ENCODE results near the gene EML3.
A peak's percentile ranks its signal among the peaks of the same experiment; 100 is the strongest.
"Not testable (repeated sequence)": the region's sequence is repeated elsewhere in the genome, so short reads cannot be mapped to it uniquely, and the experiment has no call there.

The EML3 gene

DNA sequence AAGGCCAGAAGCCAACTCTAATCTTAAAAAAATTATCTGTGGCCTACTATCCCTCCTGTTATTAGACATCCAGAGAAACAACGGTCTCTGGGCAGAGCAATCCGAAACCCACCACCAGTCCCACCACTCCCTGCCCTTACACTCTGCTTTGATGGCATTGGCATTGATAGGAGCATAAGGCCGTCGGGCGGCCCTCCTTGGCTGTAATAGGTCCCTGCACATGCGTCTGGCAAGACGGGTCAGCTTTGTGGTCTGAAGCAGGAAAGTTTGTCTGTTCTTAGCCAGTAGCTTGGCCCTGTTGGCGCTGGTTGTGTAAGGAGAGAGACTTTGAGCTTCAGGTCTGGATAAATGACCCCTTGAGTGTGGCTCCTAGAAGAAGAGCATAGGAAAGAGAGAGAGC, 17.5 kb downstream of the EML3 start:
- no peak for DNase-seq (ENCODE audit: low spot score)

DNA sequence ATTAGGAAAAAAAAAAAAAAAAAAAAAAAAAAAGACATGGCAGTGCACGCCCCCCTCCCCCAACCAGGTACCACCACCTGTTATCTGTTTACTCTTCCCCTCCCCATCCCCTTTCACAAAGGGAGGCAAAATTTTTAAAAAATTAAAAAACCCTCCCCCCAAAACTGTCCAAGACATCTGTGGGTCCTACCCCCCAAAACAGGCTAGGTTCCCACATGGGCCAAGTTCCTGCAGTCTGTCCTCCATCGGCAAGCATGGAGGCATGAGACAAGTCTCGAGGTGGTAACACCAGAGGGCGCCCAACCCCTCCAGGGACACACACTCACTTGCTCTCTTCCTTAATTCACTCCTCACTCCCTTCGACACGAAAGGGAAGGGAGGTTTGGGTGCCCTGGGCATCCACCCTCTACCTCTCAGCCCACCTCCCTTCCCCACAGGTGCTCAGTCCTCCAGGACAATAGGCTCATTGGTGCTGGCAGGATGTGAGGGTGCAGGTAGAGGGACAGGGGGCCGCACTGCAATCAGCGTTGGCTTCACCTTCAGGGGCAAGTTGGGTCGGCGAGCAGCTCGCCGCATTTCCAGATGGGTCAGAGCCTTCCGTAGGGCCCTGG, 19.0 kb downstream of the EML3 start:
- DNase-seq (ENCODE audit: low spot score), result peak; percentile 64

DNA sequence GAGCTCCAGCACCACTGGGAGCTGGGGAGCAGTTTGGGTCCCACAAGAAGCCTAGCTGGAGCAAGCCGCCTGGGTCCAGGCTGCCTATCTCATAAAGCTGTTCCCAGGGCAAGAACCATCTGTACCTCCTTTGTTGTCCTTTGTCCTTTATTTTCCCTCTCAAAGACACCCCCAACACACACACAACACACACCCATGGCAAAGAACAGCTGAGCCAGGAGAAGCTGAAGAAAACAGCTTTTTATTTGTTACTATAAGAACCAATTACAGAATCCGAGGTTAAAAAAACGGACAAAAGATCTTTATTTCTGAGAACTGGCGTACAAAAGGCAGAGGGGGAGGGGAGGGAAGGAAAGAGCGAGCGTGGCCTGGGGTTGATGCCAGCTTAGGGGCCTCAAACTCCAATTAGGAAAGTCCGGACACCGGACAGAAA, 19.6 kb downstream of the EML3 start:
- DNase-seq (ENCODE audit: low spot score), result no peak

DNA sequence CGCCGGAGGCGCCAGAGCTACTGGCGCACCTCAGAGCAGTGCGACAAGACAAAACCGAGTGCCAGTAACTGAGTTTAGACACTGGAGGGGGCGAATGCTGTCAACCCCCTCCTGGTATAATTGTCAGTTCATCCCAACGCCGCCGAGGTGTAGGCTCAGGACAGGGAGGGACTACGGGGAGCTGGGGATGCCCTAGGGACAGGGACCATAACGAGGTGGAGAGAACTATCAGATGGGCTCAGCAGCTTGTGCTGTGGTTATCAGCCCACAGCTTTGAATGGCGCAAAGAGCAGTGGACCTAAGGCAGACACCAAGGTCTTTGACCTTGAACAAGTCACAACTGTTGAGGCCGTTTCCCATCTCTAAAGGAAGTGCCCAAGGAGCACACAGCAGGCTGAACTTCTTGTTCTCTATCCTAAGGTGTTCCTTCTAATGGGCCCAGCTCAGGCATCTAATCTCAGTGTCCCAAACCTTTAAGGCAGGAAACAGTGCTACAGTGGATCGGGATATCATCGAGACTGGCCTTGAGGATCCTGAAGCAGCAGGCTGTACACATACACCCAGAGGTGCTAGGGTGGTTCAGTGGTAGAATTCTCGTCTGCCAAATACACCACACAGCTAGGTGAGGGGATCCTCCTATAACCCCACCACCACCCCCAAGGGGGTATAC, 20.3 kb downstream of the EML3 start:
- DNase-seq (ENCODE audit: low spot score), result no peak

DNA sequence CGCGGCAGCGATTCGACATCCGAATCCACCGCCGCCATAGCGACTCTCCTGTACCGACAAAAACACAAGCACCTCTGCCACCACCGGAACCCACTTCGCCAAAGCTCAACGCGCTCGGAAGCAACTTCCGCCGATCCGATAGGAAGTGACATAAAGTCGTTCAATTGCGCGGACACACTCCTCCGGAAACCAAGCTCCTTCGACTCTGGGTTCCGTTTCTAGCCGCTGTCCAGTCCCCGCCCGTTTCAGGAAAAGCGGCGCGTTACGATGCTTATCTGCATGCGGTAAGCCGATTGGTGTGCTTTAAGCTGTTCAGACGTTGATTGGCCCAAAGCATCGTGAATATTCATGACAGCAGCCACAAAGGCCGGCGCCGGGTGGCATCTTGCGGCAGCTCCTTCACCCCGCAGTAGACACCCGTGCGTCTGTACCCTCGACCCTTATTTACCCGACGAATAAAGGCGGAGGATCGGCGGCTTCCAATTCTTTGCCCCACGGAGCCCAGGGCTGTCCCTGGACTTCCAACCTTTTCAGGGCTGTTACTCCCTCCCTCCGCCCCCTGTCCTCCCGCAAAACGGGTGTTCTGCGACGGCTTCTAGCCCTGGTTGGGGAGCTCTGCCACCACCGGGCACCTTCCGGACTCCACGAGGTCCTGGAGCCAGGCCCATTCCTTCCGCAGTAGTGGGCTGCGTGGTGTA, 21.0 kb downstream of the EML3 start, which contains the start of gene TUT1:
Gene TUT1 (minus strand): TSS at position 76 of the 698 bp plus-strand sequence. CDS start 38 bp downstream, at position 38.
- peak; percentile 90 for DNase-seq (ENCODE audit: low spot score)

DNA sequence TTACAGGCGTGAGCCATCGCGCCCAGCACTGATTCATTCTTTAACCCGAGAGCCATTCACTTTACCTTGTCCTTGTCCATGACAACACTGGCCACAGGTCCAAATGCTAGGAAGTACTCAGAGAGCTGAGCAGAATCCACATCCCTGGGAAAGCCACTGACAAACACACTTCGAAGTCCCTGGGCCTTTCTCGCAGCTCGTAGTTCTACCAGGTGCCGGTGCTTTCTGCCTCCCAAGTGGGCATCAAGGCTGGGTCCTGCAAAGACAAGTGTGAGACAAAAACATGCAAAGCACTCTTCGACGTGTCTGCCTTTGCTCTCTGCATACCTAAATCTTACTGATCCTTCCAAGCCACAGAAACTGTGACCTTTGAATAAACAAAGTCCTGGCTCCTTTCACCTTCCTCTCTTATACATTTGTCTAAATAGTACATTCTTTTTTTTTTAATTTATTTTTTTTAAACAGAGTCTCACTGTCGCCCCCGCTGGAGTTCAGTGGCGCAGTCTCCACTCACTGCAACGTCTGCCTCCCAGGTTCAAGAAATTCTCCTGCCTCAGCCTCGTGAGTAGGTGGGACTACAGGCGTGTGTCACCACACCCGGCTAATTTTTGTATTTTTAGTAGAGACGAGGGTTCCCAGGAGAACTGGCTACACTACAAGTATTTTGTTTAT, 23.5 kb downstream of the EML3 start:
- DNase-seq (ENCODE audit: low spot score), result no peak

DNA sequence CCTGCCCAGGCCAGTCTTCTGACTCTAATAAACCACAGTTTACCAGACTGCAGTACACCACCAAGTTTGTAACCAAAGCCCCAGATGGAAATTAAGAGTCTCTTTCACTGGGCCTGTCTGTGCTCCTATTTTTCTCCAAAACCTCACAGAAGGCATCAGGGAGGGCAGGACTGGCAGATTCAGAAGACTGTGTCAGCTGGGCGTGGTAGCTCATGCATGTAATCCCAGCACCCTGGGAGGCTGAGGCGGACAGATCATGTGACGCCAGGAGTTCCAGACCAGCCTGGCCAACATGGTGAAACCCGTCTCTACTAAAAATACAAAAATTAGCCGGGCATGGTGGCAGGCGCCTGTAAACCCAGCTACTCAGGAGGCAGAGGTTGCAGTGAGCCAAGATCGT, 27.2 kb downstream of the EML3 start:
- DNase-seq (ENCODE audit: low spot score), result not testable (repeated sequence)

DNA sequence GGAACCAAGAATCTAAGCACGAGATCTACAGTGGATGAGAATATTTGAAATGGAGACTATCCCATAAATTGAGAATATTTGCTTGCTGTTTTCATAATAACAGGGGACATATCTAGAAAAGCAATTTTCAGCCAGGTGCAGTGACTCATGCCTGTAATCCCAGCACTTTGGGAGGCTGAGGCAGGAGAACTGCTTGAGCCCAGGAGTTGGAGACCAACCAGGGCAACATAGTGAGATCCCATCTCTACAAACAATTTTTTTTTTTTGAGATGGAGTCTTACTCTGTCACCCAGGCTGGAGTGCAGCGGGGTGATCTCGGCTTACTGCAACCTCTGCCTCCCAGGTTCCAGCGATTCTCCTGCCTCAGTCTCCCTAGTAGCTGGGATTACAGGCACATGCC, 30.8 kb downstream of the EML3 start:
- not testable (repeated sequence) for DNase-seq (ENCODE audit: low spot score)

DNA sequence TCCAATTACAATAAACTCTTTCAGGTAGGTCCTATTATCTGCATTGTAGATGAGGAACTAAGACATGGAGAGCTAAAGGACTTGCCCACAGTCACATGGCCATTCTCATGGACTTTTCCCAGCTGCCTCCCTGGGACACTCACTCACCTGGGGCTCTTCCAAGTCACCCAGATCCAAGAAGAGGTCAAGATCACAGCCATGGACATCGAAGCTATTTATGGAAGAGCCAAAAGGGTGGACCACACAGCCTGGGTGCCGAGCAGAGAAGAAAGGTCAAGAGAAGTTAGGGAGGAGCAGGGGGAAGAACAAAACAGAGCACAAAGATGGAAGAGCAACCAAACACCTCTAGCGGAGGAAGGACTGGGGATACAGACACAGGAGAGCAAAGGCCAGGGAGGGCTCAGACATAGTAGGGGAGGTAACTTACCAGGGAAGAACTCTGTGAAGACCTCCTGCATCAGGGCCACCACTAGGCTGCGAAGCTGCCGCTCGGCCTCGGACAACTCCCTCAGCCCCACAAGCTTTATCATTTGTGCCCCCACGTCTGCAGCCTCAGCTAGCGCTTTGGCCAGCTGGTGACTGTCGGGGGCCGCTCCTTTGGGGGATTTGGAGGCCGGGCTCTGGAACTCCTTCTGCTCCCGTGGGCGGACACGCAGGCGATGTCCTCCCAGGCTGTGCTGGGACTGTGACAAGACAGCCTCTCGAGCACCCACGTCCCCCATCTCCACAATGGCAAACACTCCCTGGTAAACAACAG, 31.4 kb downstream of the EML3 start:
- no peak for DNase-seq (ENCODE audit: low spot score)

DNA sequence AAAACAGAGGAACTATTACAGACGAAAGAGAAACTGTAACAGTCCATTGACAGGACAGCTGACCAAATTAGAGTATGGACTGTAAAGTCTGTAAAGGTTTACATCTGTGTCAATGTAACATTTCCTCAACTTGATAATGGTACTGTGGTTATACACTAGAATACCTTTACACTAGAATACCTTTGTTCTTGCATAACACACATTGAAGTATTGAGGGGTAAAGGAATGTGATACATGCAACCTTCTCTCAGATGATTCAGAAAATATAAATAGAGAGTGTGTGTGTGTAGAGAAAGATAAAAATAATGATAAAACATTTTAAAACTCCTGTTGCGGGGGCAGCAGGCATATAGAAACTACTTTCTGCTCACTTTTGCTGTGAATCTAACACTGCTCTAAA, 33.3 kb downstream of the EML3 start:
- no peak for DNase-seq (ENCODE audit: low spot score)

DNA sequence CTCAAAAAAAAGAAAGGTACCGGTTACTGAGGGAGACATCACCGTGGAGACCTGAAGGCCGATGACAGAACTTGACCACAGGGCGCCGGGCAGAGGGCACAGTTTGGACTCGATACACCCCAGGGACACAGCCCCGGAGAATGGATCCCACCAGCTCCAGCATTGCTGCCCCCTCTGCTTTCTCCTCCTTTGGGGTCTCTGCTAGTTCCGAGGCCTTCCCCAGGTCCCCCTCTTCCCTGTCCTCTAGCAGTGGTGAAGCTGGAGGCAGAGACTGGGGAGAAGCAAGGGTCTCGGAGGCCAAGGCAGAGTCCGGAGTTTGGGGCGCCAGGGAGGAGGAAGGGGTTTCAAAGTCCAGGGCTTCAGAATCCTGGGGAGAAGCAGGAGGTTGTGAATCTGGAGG, 34.0 kb downstream of the EML3 start:
- DNase-seq (ENCODE audit: low spot score), result no peak

DNA sequence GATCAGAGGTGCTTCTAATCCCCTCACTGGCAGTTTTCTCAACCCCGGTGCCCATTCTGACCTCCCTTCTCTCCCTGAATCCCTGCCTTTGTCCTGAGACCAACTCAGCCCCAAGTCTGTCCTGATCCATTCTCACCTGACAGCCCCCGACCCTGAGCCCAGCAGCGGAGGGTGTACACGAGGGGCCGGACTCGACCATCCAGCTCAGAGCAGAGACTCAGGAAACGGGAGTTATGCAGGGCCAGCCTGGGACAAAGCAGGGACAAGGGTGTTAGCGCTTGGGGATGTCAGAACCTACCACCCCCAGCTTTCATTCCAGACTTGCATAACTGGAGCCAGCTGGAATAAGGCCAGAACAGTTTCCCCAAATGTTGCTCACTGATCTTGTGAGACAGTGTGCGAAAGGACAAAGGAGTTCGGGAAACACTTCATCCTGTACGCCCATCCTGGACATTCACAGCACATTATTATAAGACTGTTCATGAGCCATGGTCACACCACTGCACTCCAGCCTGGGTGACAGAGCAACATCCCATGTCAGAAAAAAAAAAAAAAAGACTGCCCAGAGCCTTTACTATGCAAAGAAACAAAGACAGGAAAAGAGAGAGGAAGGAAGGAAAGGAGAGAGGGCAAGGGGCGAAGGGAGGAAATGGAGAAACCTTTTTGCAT, 35.4 kb downstream of the EML3 start:
- no peak for DNase-seq (ENCODE audit: low spot score)

DNA sequence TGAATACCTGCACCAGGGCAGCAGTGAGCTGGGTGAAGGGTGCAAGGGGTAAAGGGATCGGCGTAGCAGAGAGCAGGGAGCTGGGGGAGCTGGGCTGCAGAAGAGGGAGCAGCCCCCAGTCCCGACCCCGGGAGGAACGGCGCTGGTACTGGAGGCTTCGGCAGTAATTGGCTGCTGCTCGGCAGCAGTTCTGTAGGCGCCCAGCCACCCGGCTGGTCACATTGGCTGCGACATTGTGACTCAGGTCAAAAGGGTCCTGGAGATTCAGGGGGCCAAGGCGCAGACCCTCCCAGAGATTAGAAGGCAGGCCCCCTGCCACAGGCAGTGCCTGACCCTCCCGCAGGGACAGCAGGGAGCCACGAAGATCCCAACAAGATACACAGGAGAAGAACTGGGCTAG, 36.7 kb downstream of the EML3 start:
- no peak for DNase-seq (ENCODE audit: low spot score)

DNA sequence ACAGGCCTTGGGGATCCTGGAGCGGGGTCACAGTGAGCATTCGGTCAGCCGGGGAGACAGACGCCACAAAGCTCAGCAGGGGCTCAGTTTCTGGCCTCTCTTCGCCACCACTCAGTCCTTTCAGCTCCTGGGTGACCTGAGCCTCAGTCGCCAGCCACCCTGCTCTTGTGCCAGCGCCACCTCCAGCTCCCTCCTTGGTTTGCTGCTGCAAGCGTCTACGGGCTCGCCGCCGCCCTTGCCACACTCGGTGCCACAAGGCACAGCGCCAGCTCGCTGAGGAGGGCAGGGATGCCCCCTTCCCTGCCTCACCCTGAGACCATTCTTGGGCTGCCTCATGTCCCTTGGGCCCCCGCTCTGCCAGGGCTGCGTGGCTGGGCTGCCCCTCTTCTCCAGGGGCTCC, 37.4 kb downstream of the EML3 start:
- no peak for DNase-seq (ENCODE audit: low spot score)

DNA sequence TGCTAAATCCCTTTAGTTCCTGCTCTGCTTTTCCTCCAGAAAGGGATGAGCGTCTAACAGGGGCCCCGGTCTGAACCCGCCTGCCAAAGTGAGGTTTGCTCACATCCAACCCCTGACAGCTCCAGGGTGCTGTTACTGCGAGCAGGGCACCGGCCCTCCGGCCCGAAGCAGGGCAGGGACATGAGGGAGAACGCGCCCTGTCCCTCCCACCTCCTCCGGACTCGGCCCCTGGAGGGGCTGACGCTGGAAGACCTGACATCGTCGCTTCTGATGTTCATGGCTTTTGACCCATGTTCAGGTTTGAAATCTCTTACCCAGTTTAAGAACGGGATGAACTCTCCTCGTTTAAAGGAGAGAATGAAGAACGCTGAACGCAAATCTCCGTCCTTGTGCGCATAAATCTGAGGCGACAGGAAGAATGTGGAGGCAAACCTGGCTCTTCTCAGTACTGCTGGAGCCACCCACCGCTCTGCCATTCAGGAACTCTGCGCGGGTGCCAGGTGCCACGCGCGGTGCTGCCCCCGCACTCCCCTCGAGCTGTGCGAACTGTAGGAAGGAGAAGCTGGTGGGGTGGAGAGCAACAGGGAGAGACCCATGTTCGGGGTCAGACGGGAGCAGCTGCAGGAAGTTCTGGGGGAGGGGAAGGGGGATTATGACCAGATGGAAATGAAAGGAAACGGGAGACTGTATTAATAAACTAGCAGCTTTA, 38.1 kb downstream of the EML3 start:
- DNase-seq (ENCODE audit: low spot score), result peak; percentile 36

DNA sequence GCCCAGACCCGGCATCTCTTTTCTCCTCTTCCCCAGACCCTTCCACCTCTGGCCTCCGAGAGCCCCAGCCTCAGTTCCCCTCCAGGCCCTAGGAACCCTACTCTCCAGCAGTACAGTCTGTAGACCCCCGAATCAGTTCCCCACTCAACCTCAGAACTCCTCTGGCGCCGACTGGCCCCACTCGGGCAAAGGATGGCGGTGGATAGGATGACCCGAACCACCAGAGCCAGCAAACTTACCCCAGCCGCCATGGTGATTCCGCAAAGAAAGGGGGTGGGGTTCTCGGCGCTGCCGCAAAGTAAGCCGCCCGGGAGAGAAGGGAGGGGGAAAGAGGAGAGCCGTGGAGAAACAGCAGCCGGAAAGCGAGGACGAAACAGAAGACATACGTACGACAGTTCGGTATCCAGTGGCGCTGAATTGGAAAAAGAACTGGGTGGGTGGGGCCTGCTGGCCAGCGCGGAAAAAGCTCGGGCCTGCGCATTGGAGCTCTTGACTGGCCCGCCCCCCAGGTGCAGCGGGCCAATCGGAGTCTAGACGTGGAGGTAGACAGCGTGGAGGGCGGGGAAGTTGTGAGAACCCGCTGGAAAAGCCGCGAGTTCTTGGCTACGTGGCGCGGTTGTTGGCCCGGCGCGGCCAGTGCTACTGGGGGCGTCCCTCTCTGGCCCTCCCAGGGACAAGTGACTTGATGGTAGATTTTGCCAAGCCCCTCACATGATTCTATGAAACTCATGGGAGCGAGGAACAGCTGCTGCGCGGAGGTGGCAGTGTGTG, 38.8 kb downstream of the EML3 start, which contains the start of gene EEF1G:
Gene EEF1G (minus strand): TSS at position 300 of the 771 bp plus-strand sequence. CDS start 49 bp downstream, at position 251.
- DNase-seq (ENCODE audit: low spot score), result peak; percentile 97

DNA sequence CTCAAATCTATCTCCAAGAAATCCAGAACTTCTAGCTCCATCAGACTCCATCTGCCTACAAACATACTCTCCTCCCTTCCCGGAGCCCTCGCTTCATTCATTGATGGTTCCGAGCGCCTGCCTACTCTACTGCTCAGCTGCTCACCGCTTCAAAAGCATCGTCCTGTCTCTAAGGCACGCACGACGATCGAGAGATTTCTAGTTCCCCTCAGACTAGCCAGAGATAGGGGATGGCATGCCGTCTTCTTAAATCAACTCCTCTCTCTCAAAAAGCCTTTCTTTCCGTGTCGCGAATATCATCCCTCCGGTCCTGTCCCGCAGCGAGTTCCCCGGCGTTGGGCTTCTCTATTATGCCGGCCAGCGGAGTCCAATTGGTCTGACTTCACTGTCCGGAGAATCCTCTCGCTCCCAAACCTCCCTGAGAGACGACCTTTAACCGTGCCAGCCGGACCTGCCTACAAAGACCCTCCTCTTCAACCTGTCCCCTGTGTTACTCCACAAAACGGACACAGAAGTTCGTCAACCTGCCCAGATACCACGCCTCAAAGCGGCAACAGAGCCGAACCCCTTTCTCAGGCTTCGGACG, 39.5 kb downstream of the EML3 start:
- DNase-seq (ENCODE audit: low spot score), result no peak

DNA sequence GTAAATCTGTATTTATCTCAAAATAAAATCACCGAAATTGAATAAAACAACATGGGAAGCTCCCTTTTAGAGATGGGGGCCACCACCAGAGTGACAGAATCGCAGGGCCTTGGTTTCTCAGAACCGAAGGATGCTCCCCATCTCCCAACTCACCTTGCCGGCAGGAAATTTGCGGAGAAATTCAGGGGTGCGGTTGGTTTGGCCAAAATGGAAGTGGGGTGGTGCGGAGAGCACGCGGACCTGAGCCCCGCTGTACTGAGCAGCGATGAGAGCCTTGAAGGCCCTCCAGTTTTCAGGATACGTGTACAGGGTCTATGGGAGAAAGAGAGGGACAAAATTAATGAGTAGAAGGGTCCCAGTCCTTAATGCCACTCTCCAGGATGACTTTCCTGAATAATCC, 40.1 kb downstream of the EML3 start:
- DNase-seq (ENCODE audit: low spot score), result no peak

DNA sequence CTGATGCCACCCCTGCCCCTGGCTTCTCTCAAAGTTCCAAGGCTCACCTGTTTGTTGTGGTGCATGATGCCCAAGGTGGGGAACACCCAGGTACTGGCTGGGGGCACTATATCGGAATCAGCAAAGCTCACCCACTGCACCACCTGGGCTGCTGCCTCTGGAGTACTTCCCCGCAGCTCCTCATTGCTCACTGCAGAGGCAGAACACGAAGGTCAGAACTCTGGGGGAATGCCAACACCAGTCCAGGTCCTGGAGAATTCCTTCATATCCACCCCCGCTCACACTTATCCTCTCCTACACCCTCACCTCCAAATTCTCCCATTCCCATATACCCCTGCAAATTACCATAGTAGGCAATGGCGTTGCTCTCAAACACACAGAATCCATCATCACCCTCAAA, 41.1 kb downstream of the EML3 start:
- not testable (repeated sequence) for DNase-seq (ENCODE audit: low spot score)
